ENCODE measurements around the gene DHRS4. TPM values are rescaled to one million over a fixed set of nuclear protein-coding genes. Genes with fewer than 3 reads are reported as not detected.

DHRS4 gene
- total RNA-seq, 2 experiments from 2014 or later: 6.6 to 6.7 TPM

- Histone ChIP-seq H3K4me1 (ENCODE audit: insufficient read depth, low read length) (no peaks in the 10 kb centered on the region), H3K9me3 (ENCODE audit: control insufficient read depth in 1 of 2, insufficient read depth in 1 of 2, low read length in 2 of 2) (no peaks in the 10 kb centered on the region), H3K36me3 (ENCODE audit: insufficient read depth, low read length) (peaks cover 12% of the 10 kb centered on the region), H3K27ac (ENCODE audit: low read depth in 1 of 2, low read length in 2 of 2) (no peak overlapping the region), H3K4me3 (ENCODE audit: low read length) (no peak overlapping the region), H3K27me3 (ENCODE audit: control insufficient read depth in 1 of 2, insufficient read depth in 2 of 2, low read length in 2 of 2) (no peaks in the 10 kb centered on the region)
- H3K27ac Mint-ChIP-seq: no peak overlapping the region
- ChIA-PET CTCF (no interaction called here), POLR2A (no interaction called here)
- H3K36me3 Mint-ChIP-seq (ENCODE audit: low read depth): peaks cover 20% of the 10 kb centered on the region
- intact Hi-C loops (cut with DNase I, micrococcal nuclease): no loop called here
- no peak for TF ChIP-seq CTCF (IDR thresholded peaks at IDR 0.05)
- DNase-seq: no peak
- no peaks in the 10 kb centered on the region for H3K9me3 Mint-ChIP-seq
- H3K4me3 Mint-ChIP-seq: no peak overlapping the region
- H3K4me1 Mint-ChIP-seq (ENCODE audit: low read depth): no peaks in the 10 kb centered on the region
- no peak for ATAC-seq (ENCODE audit: poor library complexity)
- no peaks in the 10 kb centered on the region for H3K27me3 Mint-ChIP-seq
Measured at GRCh38 chr14:23937203-23937602, 16.4 kb upstream of the DHRS4 start.

- H3K36me3 Mint-ChIP-seq (ENCODE audit: low read depth): peaks cover 20% of the 10 kb centered on the region
- no peaks in the 10 kb centered on the region for H3K9me3 ChIP-seq (ENCODE audit: control insufficient read depth in 1 of 2, insufficient read depth in 1 of 2, low read length in 2 of 2)
- DNase-seq (no peak), ATAC-seq (ENCODE audit: poor library complexity) (no peak)
- H3K27me3 Mint-ChIP-seq: no peaks in the 10 kb centered on the region
- POLR2A ChIA-PET: no interaction called here
- no peaks in the 10 kb centered on the region for H3K4me1 ChIP-seq (ENCODE audit: insufficient read depth, low read length)
- H3K4me3 Mint-ChIP-seq: no peak overlapping the region
- no peak overlapping the region for H3K4me3 ChIP-seq (ENCODE audit: low read length)
- no peak for TF ChIP-seq CTCF (IDR thresholded peaks at IDR 0.05)
- peaks cover 4% of the 10 kb centered on the region for H3K4me1 Mint-ChIP-seq (ENCODE audit: low read depth)
- CTCF ChIA-PET: no interaction called here
- intact Hi-C loops (cut with DNase I, micrococcal nuclease): no loop called here
- H3K27me3 ChIP-seq (ENCODE audit: control insufficient read depth in 1 of 2, insufficient read depth in 2 of 2, low read length in 2 of 2): no peaks in the 10 kb centered on the region
- H3K27ac Mint-ChIP-seq: no peak overlapping the region
- no peaks in the 10 kb centered on the region for H3K9me3 Mint-ChIP-seq
- H3K36me3 ChIP-seq (ENCODE audit: insufficient read depth, low read length): peaks cover 12% of the 10 kb centered on the region
- H3K27ac ChIP-seq (ENCODE audit: low read depth in 1 of 2, low read length in 2 of 2): no peak overlapping the region
Measured at GRCh38 chr14:23938823-23939222, 14.7 kb upstream of the DHRS4 start.

- CTCF ChIA-PET: no interaction called here
- Mint-ChIP-seq H3K4me1 (ENCODE audit: low read depth) (peaks cover 4% of the 10 kb centered on the region), H3K9me3 (no peaks in the 10 kb centered on the region), H3K27me3 (no peaks in the 10 kb centered on the region), H3K36me3 (ENCODE audit: low read depth) (peaks cover 20% of the 10 kb centered on the region), H3K27ac (no peak overlapping the region), H3K4me3 (no peak overlapping the region)
- DNase-seq (no peak), ATAC-seq (ENCODE audit: poor library complexity) (no peak)
- H3K27me3 ChIP-seq (ENCODE audit: control insufficient read depth in 1 of 2, insufficient read depth in 2 of 2, low read length in 2 of 2): no peaks in the 10 kb centered on the region
- no peak overlapping the region for H3K4me3 ChIP-seq (ENCODE audit: low read length)
- H3K27ac ChIP-seq (ENCODE audit: low read depth in 1 of 2, low read length in 2 of 2): no peak overlapping the region
- no peak for TF ChIP-seq CTCF (IDR thresholded peaks at IDR 0.05)
- no peaks in the 10 kb centered on the region for H3K4me1 ChIP-seq (ENCODE audit: insufficient read depth, low read length)
- intact Hi-C loops (cut with DNase I, micrococcal nuclease): no loop called here
- peaks cover 12% of the 10 kb centered on the region for H3K36me3 ChIP-seq (ENCODE audit: insufficient read depth, low read length)
- no peaks in the 10 kb centered on the region for H3K9me3 ChIP-seq (ENCODE audit: control insufficient read depth in 1 of 2, insufficient read depth in 1 of 2, low read length in 2 of 2)
- POLR2A ChIA-PET: no interaction called here
Measured at GRCh38 chr14:23939607-23940326, 13.8 kb upstream of the DHRS4 start.

Data from CD4-positive, alpha-beta T cell (primary cell).